DOHH2 (cell line): ENCODE data around the gene ZNF296.

ENCODE experiments used
- H3F3A ChIP-seq: fragments of 200-600 bp; sonication (generic), shearing (Covaris generic); 2 replicates; pipeline ENCODE4 v1.6.0; 2016; ENCODE audit warnings: antibody characterized with exemption, mild to moderate bottlenecking; ENCODE audit not compliant: control insufficient read depth, insufficient read depth
- H3K27ac ChIP-seq: fragments of 200-600 bp; sonication (generic); 2 replicates; pipeline ENCODE4 v1.5.1; 2014; ENCODE audit warnings: low read depth, mild to moderate bottlenecking, low read length, moderate library complexity
- H3K27me3 ChIP-seq: fragments of 200-600 bp; sonication (generic); 2 replicates; pipeline ENCODE4 v1.6.1; 2014; ENCODE audit warnings: mild to moderate bottlenecking, low read length, mixed read lengths; ENCODE audit not compliant: control insufficient read depth
- H3K36me3 ChIP-seq: fragments of 200-600 bp; sonication (generic); 2 replicates; pipeline ENCODE4 v1.6.1; 2014; ENCODE audit warnings: mild to moderate bottlenecking, low read length, moderate library complexity, mixed read lengths; ENCODE audit not compliant: control insufficient read depth
- H3K4me1 ChIP-seq: fragments of 200-600 bp; sonication (generic); 2 replicates; pipeline ENCODE4 v1.6.1; 2014; ENCODE audit warnings: mild to moderate bottlenecking, low read length, mixed read lengths; ENCODE audit not compliant: control insufficient read depth
- H3K4me2 ChIP-seq: fragments of 200-600 bp; sonication (generic); 2 replicates; pipeline ENCODE4 v1.6.0; 2014; ENCODE audit warnings: mild to moderate bottlenecking, low read length, moderate library complexity
- H3K4me3 ChIP-seq: fragments of 200-600 bp; sonication (generic); 2 replicates; pipeline ENCODE4 v1.5.1; 2014; ENCODE audit warnings: mild to moderate bottlenecking, low read length, mixed read lengths
- H3K79me2 ChIP-seq: fragments of 200-600 bp; sonication (generic); 2 replicates; pipeline ENCODE4 v1.6.1; 2014; ENCODE audit warnings: mild to moderate bottlenecking, low read length, mixed read lengths; ENCODE audit not compliant: control insufficient read depth
- H3K9me2 ChIP-seq: fragments of 200-600 bp; sonication (generic); replicated peaks from 2 replicates; pipeline ENCODE4 v1.6.1; 2014; ENCODE audit warnings: mild to moderate bottlenecking, low read length, mixed read lengths; ENCODE audit not compliant: control insufficient read depth
- H3K9me3 ChIP-seq: fragments of 200-600 bp; sonication (generic); 2 replicates; pipeline ENCODE4 v1.6.1; 2014; ENCODE audit warnings: antibody characterized with exemption, low read length, mixed read lengths; ENCODE audit not compliant: control insufficient read depth, insufficient read depth
- H4K20me1 ChIP-seq: fragments of 200-600 bp; sonication (generic); 2 replicates; pipeline ENCODE4 v1.6.0; 2014; ENCODE audit warnings: low read depth, mild to moderate bottlenecking, antibody characterized with exemption, low read length, moderate library complexity; ENCODE audit not compliant: control insufficient read depth, insufficient read depth
- EZH2phosphoT487 ChIP-seq: fragments of 200-600 bp; sonication (generic); IDR thresholded peaks from 2 replicates; pipeline ENCODE4 v1.6.1; 2017; ENCODE audit warnings: borderline replicate concordance, mild to moderate bottlenecking, antibody characterized with exemption, low read length, moderate library complexity, mixed read lengths
- TF ChIP-seq, protein P1 (sequence below): fragments of 200-600 bp; sonication (generic); IDR thresholded peaks from one replicate; pipeline ENCODE4 v1.5.1; 2014; ENCODE audit warnings: antibody characterized with exemption, mild to moderate bottlenecking, low read depth, low read length; ENCODE audit not compliant: poor library complexity, severe bottlenecking

Gene ZNF296

GRCh38 chr19:45113628-45114027 is 37.4 kb upstream of the ZNF296 start:
- Histone ChIP-seq H3F3A (no peaks in the 10 kb centered on the region), H4K20me1 (peaks cover 25% of the 10 kb centered on the region), H3K36me3 (0 out of 2 replicates have a peak, but pooled peaks cover 3% of the 10 kb centered on the region), H3K79me2 (peaks cover 97% of the 10 kb centered on the region), H3K9me3 (no peaks in the 10 kb centered on the region), H3K27me3 (no peaks in the 10 kb centered on the region), H3K27ac (no peak overlapping the region), H3K4me3 (no peak overlapping the region), H3K9me2 (no peaks in the 10 kb centered on the region), H3K4me1 (peaks cover 67% of the 10 kb centered on the region), H3K4me2 (no peak overlapping the region)
- TF ChIP-seq, protein P1, sequence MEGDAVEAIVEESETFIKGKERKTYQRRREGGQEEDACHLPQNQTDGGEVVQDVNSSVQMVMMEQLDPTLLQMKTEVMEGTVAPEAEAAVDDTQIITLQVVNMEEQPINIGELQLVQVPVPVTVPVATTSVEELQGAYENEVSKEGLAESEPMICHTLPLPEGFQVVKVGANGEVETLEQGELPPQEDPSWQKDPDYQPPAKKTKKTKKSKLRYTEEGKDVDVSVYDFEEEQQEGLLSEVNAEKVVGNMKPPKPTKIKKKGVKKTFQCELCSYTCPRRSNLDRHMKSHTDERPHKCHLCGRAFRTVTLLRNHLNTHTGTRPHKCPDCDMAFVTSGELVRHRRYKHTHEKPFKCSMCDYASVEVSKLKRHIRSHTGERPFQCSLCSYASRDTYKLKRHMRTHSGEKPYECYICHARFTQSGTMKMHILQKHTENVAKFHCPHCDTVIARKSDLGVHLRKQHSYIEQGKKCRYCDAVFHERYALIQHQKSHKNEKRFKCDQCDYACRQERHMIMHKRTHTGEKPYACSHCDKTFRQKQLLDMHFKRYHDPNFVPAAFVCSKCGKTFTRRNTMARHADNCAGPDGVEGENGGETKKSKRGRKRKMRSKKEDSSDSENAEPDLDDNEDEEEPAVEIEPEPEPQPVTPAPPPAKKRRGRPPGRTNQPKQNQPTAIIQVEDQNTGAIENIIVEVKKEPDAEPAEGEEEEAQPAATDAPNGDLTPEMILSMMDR, result no peak
- no peak for TF ChIP-seq EZH2phosphoT487

DNA sequence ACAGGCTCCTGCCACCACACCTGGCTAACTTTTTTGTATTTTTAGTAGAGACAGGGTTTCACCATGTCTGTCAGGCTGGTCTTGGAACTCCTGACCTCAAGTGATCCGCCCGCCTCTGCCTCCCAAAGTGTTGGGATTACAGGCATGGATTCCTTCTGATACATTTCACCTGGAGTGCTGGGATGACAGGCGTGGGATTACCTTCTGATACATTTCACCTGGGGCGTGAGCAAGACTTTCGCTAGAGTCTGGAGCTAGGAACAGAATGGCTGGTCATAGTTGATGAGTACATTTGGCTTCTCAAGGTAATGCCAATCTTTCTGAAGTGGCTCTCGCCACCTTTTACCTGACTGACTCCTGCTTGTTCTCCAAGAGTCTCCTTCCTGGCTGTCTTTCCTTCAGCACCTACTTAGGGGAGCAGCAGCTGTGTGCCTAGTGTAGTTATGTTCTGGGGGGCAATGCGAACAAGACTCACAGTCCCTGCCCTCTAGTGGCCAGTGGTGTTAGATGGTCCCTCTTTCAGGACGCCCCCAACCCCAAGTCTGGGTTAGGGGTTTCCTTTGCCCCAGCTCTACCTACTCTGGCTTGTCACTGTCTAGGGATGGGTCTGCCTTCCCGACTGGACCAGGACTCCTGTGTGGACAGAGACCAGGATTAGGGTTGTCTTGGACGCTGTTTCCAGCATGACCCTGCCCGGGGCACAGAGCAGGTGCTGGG is 36.0 kb upstream of the ZNF296 start:
- H3K79me2 ChIP-seq, result peaks cover 97% of the 10 kb centered on the region
- H4K20me1 ChIP-seq, result peaks cover 18% of the 10 kb centered on the region
- no peaks in the 10 kb centered on the region for H3K9me3 ChIP-seq
- H3K4me2 ChIP-seq, result no peak overlapping the region
- TF ChIP-seq, protein P1, result peak; percentile 61
- TF ChIP-seq EZH2phosphoT487, result no peak
- no peak overlapping the region for H3K27ac ChIP-seq
- no peaks in the 10 kb centered on the region for H3F3A ChIP-seq
- no peaks in the 10 kb centered on the region for H3K27me3 ChIP-seq
- 0 out of 2 replicates have a peak, but pooled peaks cover 3% of the 10 kb centered on the region for H3K36me3 ChIP-seq
- peaks cover 63% of the 10 kb centered on the region for H3K4me1 ChIP-seq
- no peak overlapping the region for H3K4me3 ChIP-seq
- no peaks in the 10 kb centered on the region for H3K9me2 ChIP-seq

DNA sequence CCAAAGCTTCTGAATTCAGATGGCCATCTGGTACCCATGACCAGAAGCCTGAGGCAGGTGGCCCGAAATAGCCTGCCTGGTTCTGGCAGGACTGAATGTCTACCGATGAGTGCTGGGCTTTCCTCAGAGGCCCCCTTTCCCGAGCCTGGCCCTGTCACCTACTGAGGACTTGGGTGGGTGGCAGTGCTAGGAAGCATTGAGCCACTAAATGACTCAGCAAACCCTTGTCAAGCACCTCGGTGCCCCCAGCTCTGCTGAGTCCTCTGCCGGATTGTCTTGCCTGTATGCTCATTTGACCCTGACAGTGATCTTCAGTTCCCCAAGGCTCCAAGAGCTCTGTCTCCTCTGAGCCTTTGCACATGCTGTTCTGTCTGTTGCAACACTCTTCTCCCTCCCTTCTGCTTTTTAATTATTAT is 34.6 kb upstream of the ZNF296 start:
- TF ChIP-seq EZH2phosphoT487, result no peak
- TF ChIP-seq, protein P1, result no peak
- Histone ChIP-seq H3K9me3 (no peaks in the 10 kb centered on the region), H3K4me1 (peaks cover 58% of the 10 kb centered on the region), H3K9me2 (no peaks in the 10 kb centered on the region), H4K20me1 (peaks cover 18% of the 10 kb centered on the region), H3K4me3 (no peak overlapping the region), H3K4me2 (no peak overlapping the region), H3F3A (no peaks in the 10 kb centered on the region), H3K27ac (no peak overlapping the region), H3K27me3 (no peaks in the 10 kb centered on the region), H3K36me3 (0 out of 2 replicates have a peak, but pooled peaks cover 3% of the 10 kb centered on the region), H3K79me2 (peaks cover 97% of the 10 kb centered on the region)
